M059J (cell line): ENCODE results near the gene TRAF2. TPM values are rescaled to one million over a fixed set of nuclear protein-coding genes. Genes with fewer than 3 reads are reported as not detected.
"Not testable (repeated sequence)": the region's sequence is repeated elsewhere in the genome, so short reads cannot be mapped to it uniquely, and the experiment has no call there.

Experiments used
- DNase-seq: peaks from one replicate; pipeline ENCODE4 v3.0.0-alpha.2; 2012; ENCODE audit warnings: low read depth
- total RNA-seq: library from RNA; depleted of rRNA; stranded (reverse); fragments of >200 nt; shearing (Covaris generic); gene quantifications from 2 replicates; pipeline ENCODE4 v1.2.3, GENCODE V29; 2014

TRAF2 gene
- total RNA-seq, 1 experiment from 2014 or later: 26.8 TPM

DNA sequence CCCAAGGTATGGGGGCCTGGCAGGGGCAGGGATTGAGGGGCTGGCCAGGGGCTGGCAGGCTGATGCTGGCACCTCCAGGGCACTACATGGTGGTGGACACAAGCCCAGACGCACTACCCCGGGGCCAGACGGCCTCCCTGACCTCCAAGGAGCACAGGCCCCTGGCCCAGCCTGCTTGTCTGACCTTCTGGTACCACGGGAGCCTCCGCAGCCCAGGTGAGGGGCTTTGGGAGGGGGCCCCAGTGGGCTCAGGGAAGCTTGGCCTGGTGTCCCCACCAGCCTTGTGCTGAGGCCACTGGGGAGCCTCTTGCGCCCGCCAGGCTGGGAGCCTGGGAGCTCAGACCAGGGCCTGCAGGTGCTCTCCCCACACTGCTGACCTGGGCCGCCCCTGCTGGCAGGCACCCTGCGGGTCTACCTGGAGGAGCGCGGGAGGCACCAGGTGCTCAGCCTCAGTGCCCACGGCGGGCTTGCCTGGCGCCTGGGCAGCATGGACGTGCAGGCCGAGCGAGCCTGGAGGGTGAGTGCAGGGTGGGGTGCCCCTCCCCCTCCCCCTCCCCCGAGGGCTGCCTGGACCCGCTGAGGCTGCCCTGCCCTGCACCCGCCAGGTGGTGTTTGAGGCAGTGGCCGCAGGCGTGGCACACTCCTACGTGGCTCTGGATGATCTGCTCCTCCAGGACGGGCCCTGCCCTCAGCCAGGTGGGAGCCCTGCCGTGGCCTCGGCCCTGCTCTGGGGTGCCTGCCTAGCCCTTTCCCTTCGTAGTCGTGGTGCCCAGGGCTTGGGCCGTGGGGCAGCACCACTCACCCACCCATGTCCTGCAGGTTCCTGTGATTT, 28.5 kb upstream of the TRAF2 start:
- DNase-seq: no peak

GRCh38 chr9:136858452-136858843, 27.9 kb upstream of the TRAF2 start:
- DNase-seq: no peak

DNA sequence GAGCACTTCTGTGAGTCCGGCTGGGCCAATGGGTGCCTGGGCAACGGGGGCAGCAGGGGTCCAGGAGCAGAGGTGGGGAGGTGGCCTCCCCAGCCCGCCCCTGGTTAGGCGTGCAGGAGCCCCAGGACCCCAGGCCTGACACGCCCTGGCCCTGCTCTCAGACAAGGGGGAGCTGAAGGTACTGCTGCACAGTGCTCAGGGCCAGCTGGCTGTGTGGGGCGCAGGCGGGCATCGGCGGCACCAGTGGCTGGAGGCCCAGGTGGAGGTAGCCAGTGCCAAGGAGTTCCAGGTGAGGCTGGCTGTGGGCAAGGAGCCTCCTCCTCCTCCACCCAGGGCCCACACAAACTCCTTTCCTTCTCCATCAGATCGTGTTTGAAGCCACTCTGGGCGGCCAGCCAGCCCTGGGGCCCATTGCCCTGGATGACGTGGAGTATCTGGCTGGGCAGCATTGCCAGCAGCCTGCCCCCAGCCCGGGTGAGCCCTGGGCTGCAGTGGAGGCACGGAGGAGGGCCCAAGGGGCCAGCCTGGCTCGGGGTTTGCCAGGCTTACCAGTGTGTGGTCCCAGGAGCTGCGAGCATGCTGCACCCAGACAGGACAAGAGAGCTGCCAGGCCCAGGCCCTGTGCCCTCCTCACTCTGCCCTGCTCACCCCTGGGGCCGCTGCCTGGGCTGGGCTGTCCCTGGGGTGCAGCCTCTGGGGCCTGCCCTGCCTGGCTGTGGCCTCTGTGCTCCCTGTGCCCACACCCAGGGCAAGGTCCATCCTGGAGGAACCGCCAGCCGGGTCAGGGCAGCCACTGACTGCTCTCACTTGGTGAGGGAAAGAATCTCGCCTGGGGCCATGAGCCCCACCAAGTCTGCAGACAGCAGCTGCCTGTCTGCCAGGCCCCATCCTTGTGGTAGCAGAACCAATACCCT, 27.2 kb upstream of the TRAF2 start:
- peak; percentile 83 for DNase-seq

DNA sequence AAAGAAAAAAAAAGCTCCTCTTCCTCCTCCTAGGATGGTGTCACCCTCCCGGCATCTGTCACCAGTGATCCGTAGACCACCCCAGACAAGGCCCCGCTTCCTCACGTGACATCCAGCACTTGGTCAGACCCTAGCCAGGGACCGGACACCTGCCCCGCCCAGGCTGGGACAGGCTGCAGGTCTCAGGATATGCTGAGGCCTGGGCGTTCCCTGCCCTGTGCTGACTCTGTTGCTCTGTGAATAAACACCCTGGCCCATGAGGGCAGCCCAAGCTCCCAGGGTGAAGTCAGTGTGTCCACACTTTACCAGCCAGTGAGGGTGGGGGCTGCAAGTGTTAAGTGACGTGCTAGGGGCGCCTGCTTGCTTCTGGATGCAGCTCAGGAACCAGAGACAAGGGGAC, 25.8 kb upstream of the TRAF2 start:
- DNase-seq: no peak

DNA sequence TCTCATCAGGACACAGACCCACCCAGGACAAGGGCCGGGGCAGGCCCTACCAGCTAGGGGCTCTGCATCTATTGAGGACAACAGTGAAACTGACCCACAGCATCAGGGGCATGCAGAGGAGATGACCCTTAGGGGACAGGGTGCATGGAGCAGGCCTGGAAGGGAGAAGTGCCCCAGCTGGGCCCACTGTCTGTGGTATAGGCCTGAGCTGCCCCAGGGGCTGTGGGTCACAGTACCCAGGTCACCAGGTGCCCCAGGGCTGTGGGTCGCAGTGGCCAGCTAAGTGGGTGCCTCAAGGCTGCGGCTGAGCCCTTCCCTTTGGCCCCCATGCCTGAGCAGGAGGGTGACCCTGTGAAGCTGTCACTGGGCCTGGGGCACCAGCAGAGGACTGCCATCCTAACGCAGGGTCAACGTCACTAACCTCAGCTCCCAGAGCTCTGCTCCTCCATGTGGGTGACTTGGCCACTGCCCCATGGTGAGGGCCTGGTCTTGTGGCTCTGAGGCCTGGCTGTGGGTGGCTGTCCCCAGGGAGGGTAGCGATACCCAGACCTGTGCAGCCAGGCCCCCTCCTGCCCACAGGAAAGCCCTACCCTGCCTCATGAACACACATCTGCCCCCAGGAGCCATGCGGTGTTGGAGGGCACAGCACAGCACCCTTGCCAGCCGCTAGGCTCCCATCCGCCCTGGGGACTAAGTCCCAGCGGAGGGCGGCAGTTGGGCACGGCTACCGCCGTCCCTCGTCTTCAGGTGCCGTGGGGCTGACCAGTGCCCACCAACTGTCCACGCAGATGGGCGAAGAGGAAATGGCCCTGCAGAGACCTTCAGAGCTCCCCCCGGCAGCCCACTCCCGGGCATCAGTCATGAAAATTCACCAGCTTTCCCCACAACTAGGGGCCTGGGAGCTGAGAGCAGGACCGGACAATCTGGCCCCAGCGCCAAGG, 25.1 kb upstream of the TRAF2 start:
- no peak for DNase-seq

- DNase-seq: no peak
Observed at GRCh38 chr9:136861874-136862457, 24.4 kb upstream of the TRAF2 start.

GRCh38 chr9:136862849-136863622, 23.3 kb upstream of the TRAF2 start:
- no peak for DNase-seq

DNA sequence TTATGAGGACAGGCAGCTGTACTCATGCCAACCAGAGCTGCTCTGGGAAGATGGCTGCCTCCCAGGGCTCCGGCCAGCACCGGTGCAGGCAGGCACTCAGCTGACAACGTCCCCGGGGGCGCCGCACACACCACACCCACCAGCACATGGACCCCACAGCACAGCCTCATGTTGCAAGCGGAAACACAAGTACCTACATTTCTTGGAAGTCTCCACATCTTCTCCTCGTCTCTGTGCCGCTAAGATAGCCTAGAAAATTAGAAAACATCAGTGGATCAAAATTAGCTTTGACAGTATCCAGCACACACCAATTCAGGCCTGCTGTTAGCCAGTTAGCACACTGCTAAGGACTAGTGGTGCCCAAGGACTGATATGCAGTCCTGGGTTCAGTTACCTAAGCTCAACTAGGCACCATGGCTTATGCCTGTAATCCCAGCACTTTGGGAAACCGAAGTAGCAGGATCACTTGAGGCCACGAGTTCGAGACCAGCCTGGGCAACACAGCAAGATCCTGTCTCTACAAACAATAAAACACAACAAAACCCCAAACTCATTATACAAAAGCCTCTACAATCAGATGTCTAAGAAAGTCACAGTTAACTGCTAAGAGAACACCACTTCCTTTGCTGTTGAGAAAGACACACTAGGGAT, 22.6 kb upstream of the TRAF2 start:
- DNase-seq: no peak

DNA sequence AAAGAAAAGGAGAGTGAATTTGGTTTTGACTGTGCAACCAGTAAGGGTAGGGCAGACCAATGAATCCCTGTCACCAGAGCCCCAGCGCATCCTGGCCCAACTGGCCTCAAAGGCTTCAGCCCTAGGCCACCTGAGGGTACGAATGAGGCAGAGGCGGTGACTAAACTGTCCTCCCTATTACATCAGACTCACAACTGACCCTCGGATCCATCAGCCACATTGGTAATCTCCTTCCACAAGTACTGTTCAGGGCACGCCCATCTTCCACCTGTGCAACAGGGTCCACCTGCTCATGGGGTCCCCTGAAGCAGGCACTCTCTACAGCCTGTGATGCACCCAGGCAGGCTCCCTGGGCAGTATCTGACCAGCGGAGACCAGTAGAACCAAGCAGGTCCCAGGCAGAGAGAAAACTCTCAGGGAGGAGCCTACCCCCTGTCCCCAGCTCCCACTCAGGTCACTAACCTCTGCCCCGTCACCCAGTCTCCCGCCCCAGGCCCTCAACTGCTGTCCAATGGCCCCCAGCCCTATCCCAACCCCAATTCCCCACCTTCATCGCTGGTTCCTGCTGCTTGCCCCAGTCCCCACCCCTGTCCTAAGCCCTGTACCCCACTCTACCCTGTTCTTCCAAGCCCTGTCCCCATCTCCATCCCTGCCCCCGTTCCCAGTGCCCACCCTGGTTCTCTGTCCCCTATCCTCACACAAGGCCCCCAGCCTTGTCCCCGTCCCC, 21.1 kb upstream of the TRAF2 start:
- no peak for DNase-seq

DNA sequence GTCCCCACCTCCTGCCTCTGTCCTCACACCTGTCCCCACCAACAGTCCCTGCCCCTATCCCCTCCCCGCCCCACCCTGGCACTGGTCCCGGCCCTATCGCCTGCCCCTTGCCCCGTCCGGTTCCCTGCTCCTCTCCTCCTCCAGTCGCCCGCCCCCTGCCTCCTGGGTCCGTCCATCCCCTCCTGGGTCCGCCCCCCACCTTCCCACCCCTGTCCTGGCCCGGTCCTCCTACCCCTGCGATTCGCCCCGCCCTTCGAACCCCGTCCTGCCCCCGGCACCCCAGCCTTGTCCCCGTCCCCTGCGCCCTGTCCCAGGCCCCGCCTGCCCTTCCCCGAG, 20.6 kb upstream of the TRAF2 start:
- no peak for DNase-seq

DNA sequence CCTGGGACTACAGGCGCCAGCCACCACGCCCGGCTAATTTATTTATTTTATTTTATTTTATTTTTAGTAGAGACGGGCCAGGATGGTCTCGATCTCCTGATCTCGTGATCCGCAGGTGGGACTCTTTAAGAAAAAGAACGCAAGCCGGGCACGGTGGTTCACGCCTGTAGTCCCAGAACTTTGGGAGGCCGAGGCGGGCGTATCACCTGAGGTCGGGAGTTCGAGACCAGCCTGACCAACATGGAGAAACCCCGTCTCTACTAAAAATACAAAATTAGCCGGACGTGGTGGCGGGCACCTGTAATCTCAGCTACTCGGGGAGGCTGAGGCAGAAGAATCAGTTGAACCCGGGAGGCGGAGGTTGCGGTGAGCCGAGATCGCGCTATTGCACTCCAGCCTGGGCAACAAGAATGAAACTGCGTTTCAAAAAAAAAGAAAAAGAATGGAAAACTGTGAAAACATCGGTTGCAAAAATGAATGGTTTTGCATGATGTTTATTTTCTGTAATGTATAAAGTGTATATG, 19.4 kb upstream of the TRAF2 start:
- not testable (repeated sequence) for DNase-seq

DNA sequence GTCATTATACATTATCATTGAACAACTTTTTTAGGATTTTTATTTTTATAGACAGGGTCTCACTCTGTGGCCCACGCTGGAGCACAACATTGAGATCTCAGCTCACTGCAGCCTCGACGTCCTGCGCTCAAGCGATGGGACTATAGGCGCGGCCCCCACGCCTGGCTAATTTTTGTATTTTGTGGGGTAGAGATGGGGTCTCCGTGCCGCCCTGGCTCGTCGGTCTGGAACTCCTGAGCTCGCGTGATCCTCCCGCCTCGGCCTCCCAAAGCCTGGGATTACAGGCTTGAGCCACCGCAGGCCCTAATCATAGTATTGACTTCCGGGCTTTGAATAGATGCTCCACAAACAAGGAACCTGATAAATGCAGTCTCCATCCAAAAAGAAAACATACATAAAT, 18.8 kb upstream of the TRAF2 start:
- DNase-seq: no peak

GRCh38 chr9:136867917-136868316, 18.4 kb upstream of the TRAF2 start:
- no peak for DNase-seq

DNA sequence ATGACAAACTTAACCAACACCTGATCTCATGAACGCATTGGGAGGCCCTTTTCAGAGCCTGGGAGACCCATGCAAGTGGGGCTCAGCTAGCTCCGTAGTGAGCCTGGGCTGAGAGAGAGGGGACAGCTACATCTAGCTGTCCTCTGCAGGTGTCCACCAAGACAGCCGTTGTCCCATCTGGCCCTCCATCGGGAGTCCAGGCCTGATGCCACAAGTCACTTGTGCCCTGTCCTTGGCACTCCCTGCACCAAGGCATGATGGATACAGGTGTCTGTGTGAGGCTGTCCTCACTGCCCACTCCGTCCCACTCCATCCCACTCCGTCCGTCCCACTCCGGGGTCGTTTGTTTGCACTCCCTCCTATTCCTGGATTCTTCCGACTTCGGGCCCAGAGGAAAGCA, 17.7 kb upstream of the TRAF2 start:
- DNase-seq: no peak

DNA sequence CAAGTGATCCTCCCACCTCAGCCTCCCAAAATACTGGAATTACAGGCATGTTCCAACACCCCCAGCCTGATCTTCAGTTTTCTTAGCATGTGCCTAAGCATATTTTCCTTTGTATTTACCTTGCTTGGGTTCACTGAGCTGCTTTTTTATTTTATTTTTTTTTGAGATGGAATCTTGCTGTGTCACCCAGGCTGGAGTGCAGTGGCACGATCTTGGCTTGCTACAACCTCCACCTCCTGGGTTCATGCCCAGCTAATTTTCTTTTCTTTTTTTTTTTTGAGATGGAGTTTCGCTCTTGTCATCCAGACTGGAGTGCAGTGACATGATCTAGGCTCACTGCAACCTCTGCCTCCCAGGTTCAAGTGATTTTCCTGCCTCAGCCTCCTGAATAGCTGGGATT, 16.7 kb upstream of the TRAF2 start:
- DNase-seq: not testable (repeated sequence)

GRCh38 chr9:136875155-136875554, 11.2 kb upstream of the TRAF2 start:
- DNase-seq: no peak

DNA sequence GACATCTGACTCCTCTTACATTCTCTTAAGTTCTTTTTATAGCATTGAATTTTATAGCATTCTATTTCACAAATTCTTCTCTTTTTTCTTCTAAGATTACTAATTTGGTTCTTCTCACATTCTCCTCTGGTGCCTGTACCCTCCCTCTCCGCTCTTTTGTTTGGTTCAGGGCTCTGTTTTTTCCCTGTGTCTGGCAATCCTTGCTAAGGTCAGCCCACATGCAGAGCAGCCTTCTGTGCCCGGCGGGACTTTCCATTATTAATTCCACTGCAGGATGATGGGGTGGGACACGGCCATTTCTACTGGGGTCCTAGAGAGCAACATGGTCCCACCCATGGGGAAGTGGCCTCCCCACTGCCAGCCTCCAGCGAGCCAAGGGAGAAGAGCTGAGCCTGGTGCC, 9.8 kb upstream of the TRAF2 start:
- DNase-seq: no peak

- DNase-seq: peak; percentile 24
Observed at GRCh38 chr9:136880651-136881050, 5.7 kb upstream of the TRAF2 start.

DNA sequence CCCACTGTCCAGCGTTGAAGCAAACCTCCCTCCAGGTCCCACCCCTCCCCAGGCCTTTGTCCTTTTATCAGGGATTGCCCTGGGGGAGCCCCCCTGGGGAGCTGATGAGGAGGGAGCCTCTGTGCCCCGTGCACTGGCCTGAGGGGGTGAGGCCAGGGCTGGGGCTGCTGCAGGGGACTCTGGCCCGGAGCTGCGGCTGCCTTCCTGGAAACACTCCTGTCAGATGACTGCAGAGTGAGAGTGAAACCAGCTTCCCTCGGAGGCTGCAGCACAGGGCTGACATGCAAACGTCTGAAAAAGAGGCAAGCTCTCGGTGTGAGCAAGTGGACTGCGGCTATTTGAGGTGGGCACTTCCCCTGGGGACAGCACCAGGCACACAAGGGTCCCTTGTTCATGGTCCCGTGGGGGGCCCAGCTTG, 4.6 kb upstream of the TRAF2 start:
- DNase-seq: peak; percentile 72
